ENCODE measurements around the gene HSPA1A.

The HSPA1A gene

GRCh38 chr6:31815025-31815838 is at the start of gene HSPA1A, which contains the start of gene HSPA1L:
Gene HSPA1A (plus strand): TSS chr6:31815543. CDS start chr6:31815757, 214 bp downstream.
Gene HSPA1L (minus strand): TSS chr6:31815283. CDS start chr6:31811972, 3,311 bp downstream.
- H2AFZ ChIP-seq (ENCODE audit: low read length): no peak within 1 kb of the TSS
- H3K27ac ChIP-seq (ENCODE audit: low read depth, low read length, poor library complexity, severe bottlenecking): no peak within 1 kb of the TSS
- no peak within 1 kb of the TSS for H3K9ac ChIP-seq (ENCODE audit: low read length)

DNA sequence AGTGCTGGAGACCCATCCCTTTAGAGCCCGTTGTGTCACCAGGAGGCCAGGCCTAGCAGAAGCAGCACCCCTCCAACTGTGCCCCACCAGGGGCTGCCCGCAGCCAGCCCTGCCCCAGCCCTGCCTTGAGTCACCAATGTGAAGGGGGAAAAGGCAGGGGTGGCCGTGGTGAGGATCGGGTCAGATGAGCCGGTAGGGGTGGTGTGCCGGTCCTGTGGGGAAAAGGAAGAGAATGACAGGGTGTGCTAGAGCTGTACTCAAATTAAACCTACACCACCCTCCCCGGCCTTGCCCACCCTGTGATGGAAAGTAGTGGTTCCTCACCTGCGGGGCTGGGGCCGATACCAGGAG is 49.8 kb upstream of the HSPA1A start:
- Histone ChIP-seq H3K4me3 (ENCODE audit: low read depth, low read length, poor library complexity, severe bottlenecking) (no peak overlapping the region), H3K4me1 (ENCODE audit: insufficient read depth, low read length, severe bottlenecking) (no peaks in the 10 kb centered on the region), H4K20me1 (ENCODE audit: insufficient read depth, low read length) (no peaks in the 10 kb centered on the region), H3K9me2 (ENCODE audit: low read depth, low read length) (no peaks in the 10 kb centered on the region), H3K4me2 (ENCODE audit: low read length) (no peak overlapping the region), H3K9ac (ENCODE audit: low read length) (no peak overlapping the region), H2AFZ (ENCODE audit: low read length) (no peak overlapping the region), H3K79me2 (ENCODE audit: insufficient read depth, low read length) (no peaks in the 10 kb centered on the region), H3K36me3 (ENCODE audit: insufficient read depth, low read length) (peaks cover 42% of the 10 kb centered on the region), H3K9me3 (ENCODE audit: low read length) (no peaks in the 10 kb centered on the region), H3F3A (ENCODE audit: insufficient read depth, low read length) (no peaks in the 10 kb centered on the region), H3K27me3 (ENCODE audit: insufficient read depth, low read length) (no peaks in the 10 kb centered on the region), H3K27ac (ENCODE audit: low read depth, low read length, poor library complexity, severe bottlenecking) (no peak overlapping the region)
- no peak for TF ChIP-seq EZH2 (IDR thresholded peaks at IDR 0.05; ENCODE audit: borderline replicate concordance, low read length)
- no peak for TF ChIP-seq CTCF (IDR thresholded peaks at IDR 0.05; ENCODE audit: low read length)

More at GRCh38 chr6:31815025-31815838, at the start of gene HSPA1A, which contains the start of gene HSPA1L:
- Histone ChIP-seq H3K36me3 (ENCODE audit: insufficient read depth, low read length) (no peaks in the 10 kb centered on the region), H3K9me3 (ENCODE audit: low read length) (no peaks in the 10 kb centered on the region), H3K4me2 (ENCODE audit: low read length) (peak within 1 kb of the TSS; percentile 30), H3K4me3 (ENCODE audit: low read depth, low read length, poor library complexity, severe bottlenecking) (peak within 1 kb of the TSS; percentile 17), H3F3A (ENCODE audit: insufficient read depth, low read length) (no peaks in the 10 kb centered on the region), H3K27me3 (ENCODE audit: insufficient read depth, low read length) (no peaks in the 10 kb centered on the region; the same call in 1 of the 2 replicates), H4K20me1 (ENCODE audit: insufficient read depth, low read length) (no peaks in the 10 kb centered on the region), H3K4me1 (ENCODE audit: insufficient read depth, low read length, severe bottlenecking) (peaks cover 5% of the 10 kb centered on the region), H3K9me2 (ENCODE audit: low read depth, low read length) (no peaks in the 10 kb centered on the region), H3K79me2 (ENCODE audit: insufficient read depth, low read length) (no peaks in the 10 kb centered on the region)
- TF ChIP-seq EZH2 (IDR thresholded peaks at IDR 0.05; ENCODE audit: borderline replicate concordance, low read length) (no peak), CTCF (IDR thresholded peaks at IDR 0.05; ENCODE audit: low read length) (no peak)

DNA sequence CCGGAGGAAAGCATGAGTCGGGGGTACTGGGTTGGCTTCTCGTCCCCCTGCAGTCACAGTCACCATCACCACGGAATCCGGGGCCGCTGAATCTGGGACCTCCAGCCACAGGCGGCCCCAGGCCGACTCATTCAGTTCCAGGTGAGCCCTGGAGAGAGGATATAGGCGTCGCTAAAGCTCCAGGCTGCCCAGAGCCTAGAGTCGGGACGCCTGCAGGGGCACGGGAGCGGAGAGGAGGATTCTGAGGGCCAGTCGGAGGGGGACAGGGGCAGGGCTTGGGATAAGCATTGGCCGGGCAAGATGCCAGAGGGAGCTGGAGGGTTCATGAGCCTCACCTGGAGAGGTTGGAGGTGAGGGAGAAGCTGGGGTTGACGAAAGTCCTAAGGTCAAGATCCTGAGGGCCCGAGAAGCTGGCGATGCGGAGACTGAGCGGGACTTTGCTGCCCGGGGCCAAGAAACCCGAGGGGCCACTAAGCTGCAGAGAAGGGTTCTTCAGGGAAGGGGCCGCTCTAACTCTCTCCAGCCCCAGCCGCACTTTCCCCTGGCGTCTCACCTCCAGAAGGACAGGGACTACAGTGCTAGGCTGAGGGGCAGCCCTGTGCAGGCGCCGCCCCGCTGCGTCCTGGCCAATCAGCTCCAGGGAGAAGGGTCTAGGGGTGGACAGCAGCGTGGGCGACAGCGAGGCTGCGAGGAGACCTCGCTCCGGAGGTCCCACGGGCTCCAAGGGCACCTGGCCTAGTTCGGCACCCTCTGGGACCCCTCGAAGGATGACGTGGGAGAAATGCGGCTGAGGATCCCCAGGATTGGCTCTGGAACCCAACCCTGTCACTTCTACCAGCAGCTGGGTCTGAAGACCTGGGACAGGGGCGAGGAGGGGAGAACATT is 49.2 kb upstream of the HSPA1A start:
- Histone ChIP-seq H3K4me3 (ENCODE audit: low read depth, low read length, poor library complexity, severe bottlenecking) (no peak overlapping the region), H3K27me3 (ENCODE audit: insufficient read depth, low read length) (no peaks in the 10 kb centered on the region), H3K4me1 (ENCODE audit: insufficient read depth, low read length, severe bottlenecking) (no peaks in the 10 kb centered on the region), H2AFZ (ENCODE audit: low read length) (no peak overlapping the region), H3K4me2 (ENCODE audit: low read length) (no peak overlapping the region), H4K20me1 (ENCODE audit: insufficient read depth, low read length) (no peaks in the 10 kb centered on the region), H3K79me2 (ENCODE audit: insufficient read depth, low read length) (no peaks in the 10 kb centered on the region), H3K9me2 (ENCODE audit: low read depth, low read length) (no peaks in the 10 kb centered on the region), H3F3A (ENCODE audit: insufficient read depth, low read length) (no peaks in the 10 kb centered on the region), H3K36me3 (ENCODE audit: insufficient read depth, low read length) (peaks cover 36% of the 10 kb centered on the region), H3K9me3 (ENCODE audit: low read length) (no peaks in the 10 kb centered on the region), H3K9ac (ENCODE audit: low read length) (no peak overlapping the region), H3K27ac (ENCODE audit: low read depth, low read length, poor library complexity, severe bottlenecking) (no peak overlapping the region)
- TF ChIP-seq EZH2 (IDR thresholded peaks at IDR 0.05; ENCODE audit: borderline replicate concordance, low read length) (no peak), CTCF (IDR thresholded peaks at IDR 0.05; ENCODE audit: low read length) (no peak)

Data from OCI-LY1 (cell line).